ENCODE data around the gene PLA1A. TPM values are rescaled to one million over a fixed set of nuclear protein-coding genes. Genes with fewer than 3 reads are reported as not detected.
A peak's percentile ranks its signal among the peaks of the same experiment; 100 is the strongest.

PLA1A gene
- not detected in 2 replicates for total RNA-seq (2021)
- not detected for Bru-seq, nascent RNA
- percentile 7 among the genes with signal in this experiment for BruChase-seq, experiment 1, labeled RNA remaining after a 2-hour chase
- percentile 3 among the genes with signal in this experiment for BruChase-seq, experiment 2, labeled RNA remaining after a 6-hour chase
- long read RNA-seq: 0 reads

GRCh38 chr3:119597548-119598288, at the start of gene PLA1A:
Gene PLA1A (plus strand): TSS chr3:119597885. CDS start chr3:119597914, 29 bp downstream.
- Histone ChIP-seq H3K4me3 (no peak within 1 kb of the TSS), H3K36me3 (ENCODE audit: low read depth) (no peaks in the 10 kb centered on the region), H3K9me3 (ENCODE audit: insufficient read depth, low read depth) (no peaks in the 10 kb centered on the region), H3K27me3 (ENCODE audit: insufficient read depth, low read depth) (peaks cover 3% of the 10 kb centered on the region; the same call in 1 of the 2 replicates), H3K27ac (no peak within 1 kb of the TSS), H3K79me2 (ENCODE audit: low read depth) (no peaks in the 10 kb centered on the region), H3K4me1 (replicated peaks; ENCODE audit: insufficient read depth) (no peaks in the 10 kb centered on the region), H3K4me2 (no peak within 1 kb of the TSS), H2AFZ (0 out of 2 replicates have a peak within 1 kb of the TSS, but pooled peaks have one; percentile 31), H3K9me2 (ENCODE audit: insufficient read depth) (no peaks in the 10 kb centered on the region), H4K20me1 (ENCODE audit: insufficient read depth) (no peaks in the 10 kb centered on the region), H3F3A (ENCODE audit: insufficient read depth, low read depth) (no peaks in the 10 kb centered on the region)
- intact Hi-C loops (cut with micrococcal nuclease; ENCODE audit: unreplicated experiment): no loop called here
- no TSS peak for BruUV-seq (replicated peaks)
- ChIA-PET CTCF (no interaction called here), POLR2A (ENCODE audit: unreplicated experiment) (no interaction called here)
- TF ChIP-seq EZH2 (IDR thresholded peaks at IDR 0.05; ENCODE audit: low read depth): no peak
- no peak for TF ChIP-seq CTCF (conservative IDR thresholded peaks at IDR 0.05)
- DNase-seq: no peak

DNA sequence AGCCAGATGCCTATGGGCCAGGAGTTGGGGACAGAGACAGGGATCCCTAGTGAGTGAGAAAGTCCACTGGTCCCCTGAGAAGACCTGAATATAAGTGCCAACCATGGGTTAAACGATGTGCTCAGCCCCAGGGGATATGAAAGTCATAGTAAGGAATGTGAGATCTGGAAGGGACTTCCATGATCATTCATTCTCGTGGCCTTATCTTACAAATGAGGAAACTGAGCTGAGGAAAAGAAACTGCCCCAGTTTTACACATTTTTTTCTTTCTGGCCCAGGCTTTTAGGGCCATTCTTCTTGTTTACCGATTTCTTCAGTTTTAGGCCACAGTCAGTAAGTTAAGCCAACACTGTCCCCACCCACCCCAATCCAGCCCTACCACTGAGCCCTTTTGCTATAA, 49.3 kb upstream of the PLA1A start:
- ChIA-PET POLR2A (ENCODE audit: unreplicated experiment) (no interaction called here), CTCF (no interaction called here)
- no peak for DNase-seq
- Histone ChIP-seq H3K4me1 (replicated peaks; ENCODE audit: insufficient read depth) (no peaks in the 10 kb centered on the region), H3K79me2 (ENCODE audit: low read depth) (no peaks in the 10 kb centered on the region), H2AFZ (no peak overlapping the region), H4K20me1 (ENCODE audit: insufficient read depth) (no peaks in the 10 kb centered on the region), H3F3A (ENCODE audit: insufficient read depth, low read depth) (no peaks in the 10 kb centered on the region), H3K9me2 (ENCODE audit: insufficient read depth) (no peaks in the 10 kb centered on the region), H3K9me3 (ENCODE audit: insufficient read depth, low read depth) (no peaks in the 10 kb centered on the region), H3K4me2 (no peak overlapping the region), H3K27me3 (ENCODE audit: insufficient read depth, low read depth) (no peaks in the 10 kb centered on the region), H3K4me3 (no peak overlapping the region), H3K27ac (no peak overlapping the region), H3K36me3 (ENCODE audit: low read depth) (no peaks in the 10 kb centered on the region)
- TF ChIP-seq CTCF (conservative IDR thresholded peaks at IDR 0.05) (no peak), EZH2 (IDR thresholded peaks at IDR 0.05; ENCODE audit: low read depth) (no peak)
- intact Hi-C loops (cut with micrococcal nuclease; ENCODE audit: unreplicated experiment): no loop called here
- no TSS peak for BruUV-seq (replicated peaks)

GRCh38 chr3:119550192-119550910, 47.3 kb upstream of the PLA1A start:
- H3K4me1 ChIP-seq (replicated peaks; ENCODE audit: insufficient read depth): no peaks in the 10 kb centered on the region
- no peak for TF ChIP-seq EZH2 (IDR thresholded peaks at IDR 0.05; ENCODE audit: low read depth)
- TF ChIP-seq CTCF (conservative IDR thresholded peaks at IDR 0.05): no peak
- no peaks in the 10 kb centered on the region for H3K9me2 ChIP-seq (ENCODE audit: insufficient read depth)
- no peak for DNase-seq
- no peak overlapping the region for H3K27ac ChIP-seq
- no peaks in the 10 kb centered on the region for H3K27me3 ChIP-seq (ENCODE audit: insufficient read depth, low read depth)
- no peak overlapping the region for H2AFZ ChIP-seq
- no peak overlapping the region for H3K4me3 ChIP-seq
- no peaks in the 10 kb centered on the region for H4K20me1 ChIP-seq (ENCODE audit: insufficient read depth)
- no TSS peak for BruUV-seq (replicated peaks)
- no peaks in the 10 kb centered on the region for H3K79me2 ChIP-seq (ENCODE audit: low read depth)
- no peaks in the 10 kb centered on the region for H3F3A ChIP-seq (ENCODE audit: insufficient read depth, low read depth)
- no peak overlapping the region for H3K4me2 ChIP-seq
- ChIA-PET POLR2A (ENCODE audit: unreplicated experiment) (no interaction called here), CTCF (no interaction called here)
- H3K36me3 ChIP-seq (ENCODE audit: low read depth): no peaks in the 10 kb centered on the region
- H3K9me3 ChIP-seq (ENCODE audit: insufficient read depth, low read depth): no peaks in the 10 kb centered on the region
- intact Hi-C loops (cut with micrococcal nuclease; ENCODE audit: unreplicated experiment): no loop called here

All from PC-9 (cell line).